ENCODE results near the gene LINC01488. TPM values are rescaled to one million over a fixed set of nuclear protein-coding genes. Genes with fewer than 3 reads are reported as not detected.

Gene LINC01488
- total RNA-seq, 1 experiment from 2014 or later, result not detected

GRCh38 chr11:69475141-69475865, 6.2 kb upstream of the LINC01488 start:
- no peak for DNase-seq
- POLR2A ChIA-PET (ENCODE audit: unreplicated experiment), result no interaction called here
- CTCF ChIA-PET, result no interaction called here
- H3K4me1 ChIP-seq (replicated peaks; ENCODE audit: insufficient read depth), result peaks cover 10% of the 10 kb centered on the region
- no peaks in the 10 kb centered on the region for H3K9me2 ChIP-seq (ENCODE audit: insufficient read depth)
- H3K79me2 ChIP-seq (ENCODE audit: low read depth), result no peaks in the 10 kb centered on the region
- peaks cover 10% of the 10 kb centered on the region; the same call in 1 of the 2 replicates for H3F3A ChIP-seq (ENCODE audit: insufficient read depth, low read depth)
- H4K20me1 ChIP-seq (ENCODE audit: insufficient read depth), result no peaks in the 10 kb centered on the region
- no peak overlapping the region for H3K4me3 ChIP-seq
- intact Hi-C loops (cut with micrococcal nuclease; ENCODE audit: unreplicated experiment), result no loop called here
- no TSS peak for BruUV-seq (replicated peaks)
- H2AFZ ChIP-seq, result no peak overlapping the region
- H3K27me3 ChIP-seq (ENCODE audit: insufficient read depth, low read depth), result no peaks in the 10 kb centered on the region
- no peaks in the 10 kb centered on the region for H3K36me3 ChIP-seq (ENCODE audit: low read depth)
- no peak for TF ChIP-seq EZH2 (IDR thresholded peaks at IDR 0.05; ENCODE audit: low read depth)
- no peak for TF ChIP-seq CTCF (conservative IDR thresholded peaks at IDR 0.05)
- H3K9me3 ChIP-seq (ENCODE audit: insufficient read depth, low read depth), result no peaks in the 10 kb centered on the region
- no peak overlapping the region for H3K4me2 ChIP-seq
- no peak overlapping the region for H3K27ac ChIP-seq

GRCh38 chr11:69475866-69476471, 5.5 kb upstream of the LINC01488 start:
- H3K4me1 ChIP-seq (replicated peaks; ENCODE audit: insufficient read depth), result peaks cover 14% of the 10 kb centered on the region
- H3K27ac ChIP-seq, result no peak overlapping the region
- ChIA-PET POLR2A (ENCODE audit: unreplicated experiment) (no interaction called here), CTCF (no interaction called here)
- no peaks in the 10 kb centered on the region for H3K9me2 ChIP-seq (ENCODE audit: insufficient read depth)
- H3K79me2 ChIP-seq (ENCODE audit: low read depth), result no peaks in the 10 kb centered on the region
- H3K36me3 ChIP-seq (ENCODE audit: low read depth), result no peaks in the 10 kb centered on the region
- H4K20me1 ChIP-seq (ENCODE audit: insufficient read depth), result no peaks in the 10 kb centered on the region
- no peaks in the 10 kb centered on the region for H3K27me3 ChIP-seq (ENCODE audit: insufficient read depth, low read depth)
- no peak overlapping the region for H3K4me2 ChIP-seq
- peaks cover 13% of the 10 kb centered on the region; the same call in 1 of the 2 replicates for H3F3A ChIP-seq (ENCODE audit: insufficient read depth, low read depth)
- DNase-seq, result no peak
- H2AFZ ChIP-seq, result no peak overlapping the region
- H3K4me3 ChIP-seq, result no peak overlapping the region
- intact Hi-C loops (cut with micrococcal nuclease; ENCODE audit: unreplicated experiment), result no loop called here
- no peak for TF ChIP-seq EZH2 (IDR thresholded peaks at IDR 0.05; ENCODE audit: low read depth)
- no peak for TF ChIP-seq CTCF (conservative IDR thresholded peaks at IDR 0.05)
- BruUV-seq (replicated peaks), result no TSS peak
- H3K9me3 ChIP-seq (ENCODE audit: insufficient read depth, low read depth), result no peaks in the 10 kb centered on the region

- no peak overlapping the region for H3K4me2 ChIP-seq
- H2AFZ ChIP-seq, result no peak overlapping the region
- no peak overlapping the region for H3K27ac ChIP-seq
- H3K36me3 ChIP-seq (ENCODE audit: low read depth), result no peaks in the 10 kb centered on the region
- no peak for DNase-seq
- H3F3A ChIP-seq (ENCODE audit: insufficient read depth, low read depth), result peaks cover 14% of the 10 kb centered on the region; the same call in 1 of the 2 replicates
- intact Hi-C loops (cut with micrococcal nuclease; ENCODE audit: unreplicated experiment), result no loop called here
- H3K4me1 ChIP-seq (replicated peaks; ENCODE audit: insufficient read depth), result peaks cover 14% of the 10 kb centered on the region
- H4K20me1 ChIP-seq (ENCODE audit: insufficient read depth), result no peaks in the 10 kb centered on the region
- H3K9me3 ChIP-seq (ENCODE audit: insufficient read depth, low read depth), result no peaks in the 10 kb centered on the region
- ChIA-PET CTCF (no interaction called here), POLR2A (ENCODE audit: unreplicated experiment) (no interaction called here)
- no peaks in the 10 kb centered on the region for H3K79me2 ChIP-seq (ENCODE audit: low read depth)
- H3K9me2 ChIP-seq (ENCODE audit: insufficient read depth), result no peaks in the 10 kb centered on the region
- TF ChIP-seq CTCF (conservative IDR thresholded peaks at IDR 0.05), result no peak
- no peak for TF ChIP-seq EZH2 (IDR thresholded peaks at IDR 0.05; ENCODE audit: low read depth)
- no peaks in the 10 kb centered on the region for H3K27me3 ChIP-seq (ENCODE audit: insufficient read depth, low read depth)
- H3K4me3 ChIP-seq, result no peak overlapping the region
- no TSS peak for BruUV-seq (replicated peaks)
These were observed 4.9 kb upstream of the LINC01488 start for GRCh38 chr11:69476509-69476961.

Measured in PC-9 (cell line).